SK-N-SH treated with all-trans-retinoic acid at 6 μM for 48 hours (cell line): ENCODE data around the gene COL26A1.

Experiments
- ATAC-seq: fragments of 200-7000 bp; cut with Tn5 transposase; 3 replicates; pipeline ENCODE4 v1.9.1; 2020; ENCODE audit warnings: mild to moderate bottlenecking, moderate library complexity
- ARNTL ChIP-seq: fragments of 450-650 bp; formaldehyde crosslinking; IDR thresholded peaks from 2 replicates; pipeline ENCODE4 v1.5.0; 2020; ENCODE audit warnings: low read depth, mild to moderate bottlenecking, moderate library complexity, borderline replicate concordance
- BACH2 ChIP-seq: fragments of 250-450 bp; sonication (Bioruptor Pico); IDR thresholded peaks from 2 replicates; pipeline ENCODE4 v1.9.0; 2021; ENCODE audit warnings: mild to moderate bottlenecking, borderline replicate concordance
- CSDC2 ChIP-seq: fragments of 250-450 bp; sonication (Bioruptor Pico); IDR thresholded peaks from 2 replicates; pipeline ENCODE4 v1.5.0; 2020; ENCODE audit warnings: mild to moderate bottlenecking, moderate library complexity
- CSRNP3 ChIP-seq: fragments of 250-450 bp; sonication (Bioruptor Pico); IDR thresholded peaks from 2 replicates; pipeline ENCODE4 v1.5.1; 2021; ENCODE audit warnings: mild to moderate bottlenecking, moderate library complexity
- GLIS3 ChIP-seq: fragments of 250-450 bp; sonication (Bioruptor Pico); IDR thresholded peaks from 2 replicates; pipeline ENCODE4 v1.5.0; 2020; ENCODE audit warnings: mild to moderate bottlenecking, moderate library complexity
- OSR1 ChIP-seq: fragments of 250-450 bp; sonication (Bioruptor Pico); IDR thresholded peaks from 2 replicates; pipeline ENCODE4 v1.8.0; 2022; ENCODE audit warnings: moderate library complexity, mild to moderate bottlenecking, inconsistent platforms
- PPARA ChIP-seq: fragments of 250-450 bp; sonication (Bioruptor Pico); IDR thresholded peaks from 2 replicates; pipeline ENCODE4 v1.5.0; 2020; ENCODE audit warnings: mild to moderate bottlenecking, borderline replicate concordance
- RARB ChIP-seq: fragments of 250-450 bp; sonication (Bioruptor Pico); IDR thresholded peaks from 2 replicates; pipeline ENCODE4 v1.8.0; 2021; ENCODE audit warnings: mild to moderate bottlenecking, moderate library complexity
- SNAI2 ChIP-seq: fragments of 250-450 bp; sonication (Bioruptor Pico); IDR thresholded peaks from 2 replicates; pipeline ENCODE4 v1.5.0; 2020; ENCODE audit warnings: mild to moderate bottlenecking, moderate library complexity
- TCF4 ChIP-seq: fragments of 250-450 bp; sonication (Bioruptor Pico); IDR thresholded peaks from 2 replicates; pipeline ENCODE4 v1.8.0; 2021; ENCODE audit warnings: mild to moderate bottlenecking, moderate library complexity, borderline replicate concordance
- TSHZ2 ChIP-seq: fragments of 250-450 bp; sonication (Bioruptor Pico); IDR thresholded peaks from 2 replicates; pipeline ENCODE4 v1.5.0; 2020; ENCODE audit warnings: mild to moderate bottlenecking, moderate library complexity
- ZC3H10 ChIP-seq: fragments of 250-450 bp; sonication (Bioruptor Pico); IDR thresholded peaks from 2 replicates; pipeline ENCODE4 v1.5.1; 2021; ENCODE audit warnings: mild to moderate bottlenecking, moderate library complexity
- ZFP3 ChIP-seq: fragments of 250-450 bp; sonication (Bioruptor Pico); IDR thresholded peaks from 2 replicates; pipeline ENCODE4 v1.5.0; 2020; ENCODE audit warnings: mild to moderate bottlenecking, moderate library complexity
- ZFP30 ChIP-seq: fragments of 450-650 bp; formaldehyde crosslinking; IDR thresholded peaks from 2 replicates; pipeline ENCODE4 v1.5.0; 2022; ENCODE audit warnings: mild to moderate bottlenecking, moderate library complexity
- ZNF565 ChIP-seq: fragments of 450-650 bp; formaldehyde crosslinking; conservative IDR thresholded peaks from 2 replicates; pipeline ENCODE4 v1.5.0; 2020; ENCODE audit warnings: low read depth, mild to moderate bottlenecking, moderate library complexity
- ZNF70 ChIP-seq: fragments of 450-650 bp; formaldehyde crosslinking; IDR thresholded peaks from 2 replicates; pipeline ENCODE4 v1.5.0; 2020; ENCODE audit warnings: mild to moderate bottlenecking, moderate library complexity
- ZNF8 ChIP-seq: fragments of 450-650 bp; formaldehyde crosslinking; IDR thresholded peaks from 2 replicates; pipeline ENCODE4 v1.5.0; 2020; ENCODE audit warnings: mild to moderate bottlenecking, moderate library complexity
- TF ChIP-seq, protein P1 (sequence below): fragments of 250-450 bp; sonication (Bioruptor Pico); IDR thresholded peaks from 2 replicates; pipeline ENCODE4 v1.5.1; 2020; ENCODE audit warnings: low read depth, mild to moderate bottlenecking, moderate library complexity
- TF ChIP-seq, protein P2 (sequence below): fragments of 250-450 bp; sonication (Bioruptor Pico); IDR thresholded peaks from 2 replicates; pipeline ENCODE4 v1.8.0; 2021; ENCODE audit warnings: low read depth, mild to moderate bottlenecking, moderate library complexity, borderline replicate concordance

The COL26A1 gene

DNA sequence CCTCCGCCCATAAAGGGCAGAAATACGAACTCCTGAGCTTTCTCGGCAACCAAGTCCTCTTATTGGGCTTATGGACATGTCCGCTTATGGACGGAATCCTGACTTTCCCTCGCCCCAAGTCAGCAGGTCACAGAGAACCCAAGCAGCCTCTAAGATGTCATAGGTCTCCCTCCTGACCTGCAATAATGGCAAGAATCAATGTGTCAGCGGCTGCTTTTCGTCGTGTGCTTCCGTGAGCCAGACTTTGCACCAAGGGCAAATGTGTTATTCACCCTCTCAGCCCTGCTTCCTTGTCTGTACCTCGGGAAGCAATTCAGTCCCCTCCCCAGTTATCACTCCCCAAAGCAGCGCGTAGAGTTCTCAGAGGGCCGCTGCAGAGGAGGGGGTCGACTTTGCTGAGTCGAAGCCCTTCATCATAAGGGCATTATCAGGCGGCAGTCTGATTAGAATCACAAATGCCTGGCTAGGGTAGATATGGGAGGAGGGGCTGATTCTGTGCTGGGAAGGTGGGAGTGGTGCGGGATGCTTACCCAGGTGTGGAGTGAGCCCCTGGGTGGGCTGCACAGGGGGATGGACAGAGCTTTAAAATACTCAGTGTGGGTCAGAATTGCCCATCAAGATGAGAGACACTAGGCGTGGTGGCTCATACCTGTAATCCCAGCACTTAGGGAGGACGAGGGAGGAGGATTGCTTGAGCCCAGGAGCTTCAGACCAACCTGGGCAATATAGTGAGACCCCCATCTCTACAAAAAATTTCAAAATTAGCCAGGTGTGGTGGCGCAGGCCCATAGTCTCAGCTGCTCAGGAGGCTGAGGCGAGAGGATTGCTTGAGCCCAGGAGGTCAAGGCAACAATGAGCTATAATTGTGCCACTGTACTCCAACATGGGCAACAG is 36.0 kb downstream of the COL26A1 start:
- ATAC-seq = no peak
- TF ChIP-seq PPARA = no peak
- TF ChIP-seq, protein P1, sequence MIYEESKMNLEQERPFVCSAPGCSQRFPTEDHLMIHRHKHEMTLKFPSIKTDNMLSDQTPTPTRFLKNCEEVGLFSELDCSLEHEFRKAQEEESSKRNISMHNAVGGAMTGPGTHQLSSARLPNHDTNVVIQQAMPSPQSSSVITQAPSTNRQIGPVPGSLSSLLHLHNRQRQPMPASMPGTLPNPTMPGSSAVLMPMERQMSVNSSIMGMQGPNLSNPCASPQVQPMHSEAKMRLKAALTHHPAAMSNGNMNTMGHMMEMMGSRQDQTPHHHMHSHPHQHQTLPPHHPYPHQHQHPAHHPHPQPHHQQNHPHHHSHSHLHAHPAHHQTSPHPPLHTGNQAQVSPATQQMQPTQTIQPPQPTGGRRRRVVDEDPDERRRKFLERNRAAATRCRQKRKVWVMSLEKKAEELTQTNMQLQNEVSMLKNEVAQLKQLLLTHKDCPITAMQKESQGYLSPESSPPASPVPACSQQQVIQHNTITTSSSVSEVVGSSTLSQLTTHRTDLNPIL (CRISPR knock-in tag) = no peak
- TF ChIP-seq, protein P2, sequence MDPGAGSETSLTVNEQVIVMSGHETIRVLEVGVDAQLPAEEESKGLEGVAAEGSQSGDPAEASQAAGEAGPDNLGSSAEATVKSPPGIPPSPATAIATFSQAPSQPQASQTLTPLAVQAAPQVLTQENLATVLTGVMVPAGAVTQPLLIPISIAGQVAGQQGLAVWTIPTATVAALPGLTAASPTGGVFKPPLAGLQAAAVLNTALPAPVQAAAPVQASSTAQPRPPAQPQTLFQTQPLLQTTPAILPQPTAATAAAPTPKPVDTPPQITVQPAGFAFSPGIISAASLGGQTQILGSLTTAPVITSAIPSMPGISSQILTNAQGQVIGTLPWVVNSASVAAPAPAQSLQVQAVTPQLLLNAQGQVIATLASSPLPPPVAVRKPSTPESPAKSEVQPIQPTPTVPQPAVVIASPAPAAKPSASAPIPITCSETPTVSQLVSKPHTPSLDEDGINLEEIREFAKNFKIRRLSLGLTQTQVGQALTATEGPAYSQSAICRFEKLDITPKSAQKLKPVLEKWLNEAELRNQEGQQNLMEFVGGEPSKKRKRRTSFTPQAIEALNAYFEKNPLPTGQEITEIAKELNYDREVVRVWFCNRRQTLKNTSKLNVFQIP = no peak
- TF ChIP-seq GLIS3 (CRISPR knock-in tag) = no peak
- no peak for TF ChIP-seq CSRNP3
- no peak for TF ChIP-seq TCF4 (CRISPR knock-in tag)
- no peak for TF ChIP-seq BACH2 (CRISPR knock-in tag)
- no peak for TF ChIP-seq ZC3H10
- TF ChIP-seq ZNF8 = no peak
- TF ChIP-seq CSDC2 (CRISPR knock-in tag) = no peak
- TF ChIP-seq RARB = no peak
- no peak for TF ChIP-seq ZFP3 (CRISPR knock-in tag)
- TF ChIP-seq ARNTL (CRISPR knock-in tag) = no peak
- TF ChIP-seq TSHZ2 (CRISPR knock-in tag) = no peak
- no peak for TF ChIP-seq OSR1
- no peak for TF ChIP-seq SNAI2 (CRISPR knock-in tag)

DNA sequence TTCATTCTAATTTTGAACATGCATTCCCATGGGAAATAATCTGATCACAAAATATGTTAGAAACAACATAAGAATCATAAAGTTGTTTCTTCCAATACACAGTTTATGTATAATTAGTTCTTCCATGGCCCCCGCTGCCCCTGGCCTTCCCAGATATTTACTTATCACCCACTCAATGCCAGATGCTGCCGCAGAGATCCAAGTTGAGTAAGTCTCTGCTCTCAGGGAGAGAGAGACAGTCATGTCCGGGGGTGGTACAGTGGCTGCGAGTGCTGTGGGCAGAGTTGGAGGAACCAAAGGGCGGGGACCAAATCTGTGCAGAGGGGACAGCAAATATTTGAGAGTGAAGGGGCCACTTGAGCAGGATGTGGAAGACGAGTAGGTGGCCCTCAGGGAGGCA is 37.1 kb downstream of the COL26A1 start:
- ATAC-seq = no peak
- TF ChIP-seq PPARA (no peak), TCF4 (CRISPR knock-in tag) (no peak), OSR1 (no peak), SNAI2 (CRISPR knock-in tag) (no peak), ZNF8 (no peak), ZNF70 (no peak), ZFP30 (CRISPR knock-in tag) (no peak), GLIS3 (CRISPR knock-in tag) (no peak), BACH2 (CRISPR knock-in tag) (no peak), ARNTL (CRISPR knock-in tag) (no peak), TSHZ2 (CRISPR knock-in tag) (no peak), CSDC2 (CRISPR knock-in tag) (no peak), ZNF565 (CRISPR knock-in tag) (no peak)
- TF ChIP-seq, protein P2 = no peak
